CD4-positive, alpha-beta T cell treated with Interleukin-15 for 1 hour (primary cell): ENCODE data around the gene SPINK1.
A peak's percentile ranks its signal among the peaks of the same experiment; 100 is the strongest.

Experiments used
- DNase-seq: peaks from one replicate; pipeline ENCODE4 v3.0.0-alpha.2; 2020

Gene SPINK1

DNA sequence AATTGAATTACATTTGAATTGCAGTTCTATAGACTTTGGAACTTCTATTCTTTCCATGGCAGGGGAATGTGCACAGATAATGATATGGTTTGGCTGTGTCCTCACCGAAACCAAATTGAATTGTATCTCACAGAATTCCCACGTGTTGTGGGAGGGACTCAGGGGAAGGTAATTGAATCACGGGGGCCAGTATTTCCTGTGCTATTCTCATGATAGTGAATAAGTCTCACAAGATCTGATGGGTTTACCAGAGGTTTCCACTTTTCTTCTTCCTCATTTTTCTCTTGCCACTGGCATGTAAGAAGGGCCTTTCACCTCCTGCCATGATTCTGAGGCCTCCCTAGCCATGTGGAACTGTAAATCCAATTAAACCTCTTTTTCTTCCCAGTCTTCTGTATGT, 28.3 kb downstream of the SPINK1 start:
- DNase-seq: peak; percentile 29

DNA sequence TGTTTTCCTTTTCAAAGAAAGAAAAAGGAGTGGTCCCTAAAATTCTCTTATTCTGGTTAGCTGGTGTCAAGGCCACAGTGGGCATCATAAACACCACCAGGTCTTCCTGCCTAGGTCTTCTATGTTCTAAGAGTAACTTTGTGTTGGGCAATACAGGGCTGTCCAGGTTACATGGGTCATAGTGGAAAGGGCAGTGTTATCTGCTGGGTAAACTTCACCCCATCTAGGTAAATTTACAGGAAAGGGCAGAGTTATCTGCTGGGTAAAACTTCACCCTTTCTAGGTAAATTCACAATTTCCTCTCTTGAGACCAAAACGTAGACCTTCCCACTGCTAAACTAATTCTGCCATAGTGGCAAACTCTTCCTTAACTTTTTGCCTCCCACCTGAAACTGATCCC, 30.0 kb downstream of the SPINK1 start:
- DNase-seq: no peak

DNA sequence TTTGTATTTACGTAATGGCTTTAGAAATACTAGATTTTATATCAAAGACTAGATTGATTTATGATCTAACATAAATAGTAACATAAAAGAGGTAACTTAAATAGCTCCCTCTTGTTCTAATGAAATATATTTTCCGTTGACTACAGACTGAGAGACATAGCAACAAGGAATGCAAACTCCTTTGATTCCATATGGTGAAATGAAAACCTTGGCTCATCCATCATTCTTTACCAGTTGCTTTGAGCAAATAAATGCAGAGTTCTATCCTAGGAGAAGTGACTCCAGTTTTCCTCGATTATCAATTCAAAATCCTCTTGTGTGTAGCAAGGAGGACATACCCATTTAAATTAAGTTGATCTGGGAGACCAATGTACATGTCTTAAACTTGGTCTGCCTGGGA, 31.0 kb downstream of the SPINK1 start:
- no peak for DNase-seq

DNA sequence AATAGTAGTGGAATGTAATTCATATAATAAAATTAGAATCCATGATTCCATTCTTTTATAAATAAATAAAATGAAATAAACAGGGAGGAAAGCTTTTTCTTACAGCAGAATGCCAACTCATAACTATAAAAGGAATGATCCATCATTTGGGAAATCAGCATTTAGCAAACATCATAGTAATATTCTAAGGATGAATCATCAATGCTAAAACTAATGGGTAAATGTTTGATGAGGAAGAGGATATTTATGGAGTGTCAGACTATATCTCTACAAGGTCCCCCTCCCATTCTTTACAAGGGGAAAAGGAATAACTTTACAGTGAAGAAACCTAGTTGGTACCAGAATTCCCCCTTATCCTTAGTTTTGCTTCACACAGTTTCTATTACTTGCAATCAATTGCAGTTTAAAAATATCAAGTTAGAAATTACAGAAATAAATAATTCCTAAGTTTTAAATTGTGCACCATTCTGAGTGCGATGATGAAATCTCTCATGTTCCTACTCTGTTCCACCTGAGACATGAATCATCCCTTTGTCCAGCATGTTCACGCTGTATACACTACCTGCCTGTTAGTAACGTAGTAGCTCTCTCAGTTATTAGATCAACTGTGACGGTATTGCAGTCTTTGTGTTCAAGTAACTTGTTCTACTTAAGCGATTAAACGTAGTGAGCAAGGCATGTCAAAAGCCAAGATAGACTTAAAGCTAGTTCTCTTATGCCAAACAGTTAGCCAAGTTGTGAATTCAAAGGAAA, 34.7 kb downstream of the SPINK1 start:
- DNase-seq: no peak

DNA sequence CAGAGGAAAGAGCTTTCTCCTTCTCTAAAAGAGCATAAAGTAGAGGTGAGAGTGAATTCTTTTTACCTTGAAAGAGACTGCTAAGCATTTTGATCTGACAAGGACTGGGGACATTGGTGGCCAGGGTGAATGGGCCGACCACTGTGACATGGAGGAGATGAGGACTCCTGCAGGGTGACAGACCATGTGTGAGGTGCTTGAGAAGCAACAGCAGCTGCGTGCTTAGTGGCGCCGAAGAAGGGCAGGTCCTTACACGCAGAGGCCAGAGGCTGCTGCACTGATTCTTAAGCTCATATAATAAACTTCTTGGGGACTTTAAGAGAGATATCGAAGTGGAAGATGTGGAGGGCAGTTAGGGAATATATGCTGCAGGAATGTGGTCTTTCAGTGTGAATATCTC, 40.3 kb downstream of the SPINK1 start:
- DNase-seq: no peak

DNA sequence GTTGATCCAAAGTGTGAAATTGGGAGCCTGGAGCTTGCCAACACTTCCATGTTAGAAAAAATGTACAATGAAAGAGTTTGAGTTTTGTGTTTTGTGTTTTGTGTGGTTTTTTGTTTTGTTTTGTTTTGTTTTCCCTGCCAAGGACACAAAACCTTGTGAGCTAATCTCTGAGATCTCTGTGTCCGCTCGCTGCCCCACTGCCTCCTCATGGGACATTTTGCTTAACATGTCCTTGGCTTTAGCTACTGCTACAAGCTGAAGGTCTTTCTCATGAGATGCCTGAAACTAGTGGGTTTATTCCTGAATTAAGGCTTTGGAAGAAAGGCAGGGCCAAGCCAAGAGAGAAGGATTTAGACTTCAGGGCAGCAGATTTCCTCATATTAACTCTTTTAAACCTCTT, 41.7 kb downstream of the SPINK1 start:
- no peak for DNase-seq

DNA sequence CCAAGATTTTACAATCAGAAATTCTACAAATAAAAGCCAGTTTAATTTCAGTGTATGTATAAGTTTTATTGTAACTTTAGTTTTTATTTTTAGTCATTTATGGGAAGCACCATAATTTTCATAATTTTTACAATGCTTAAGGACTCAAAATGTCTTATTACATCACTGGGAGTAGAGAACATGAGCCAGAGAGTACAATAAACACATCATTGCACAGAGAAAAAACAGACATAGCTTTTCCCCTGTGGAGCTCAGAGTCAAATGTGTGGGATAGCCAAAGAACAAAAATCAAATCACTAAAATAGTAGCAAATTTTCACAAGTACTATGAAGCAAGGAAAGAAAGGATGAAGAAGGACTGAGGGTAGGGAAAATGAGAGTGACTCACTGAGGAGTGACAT, 43.4 kb downstream of the SPINK1 start:
- DNase-seq: no peak

DNA sequence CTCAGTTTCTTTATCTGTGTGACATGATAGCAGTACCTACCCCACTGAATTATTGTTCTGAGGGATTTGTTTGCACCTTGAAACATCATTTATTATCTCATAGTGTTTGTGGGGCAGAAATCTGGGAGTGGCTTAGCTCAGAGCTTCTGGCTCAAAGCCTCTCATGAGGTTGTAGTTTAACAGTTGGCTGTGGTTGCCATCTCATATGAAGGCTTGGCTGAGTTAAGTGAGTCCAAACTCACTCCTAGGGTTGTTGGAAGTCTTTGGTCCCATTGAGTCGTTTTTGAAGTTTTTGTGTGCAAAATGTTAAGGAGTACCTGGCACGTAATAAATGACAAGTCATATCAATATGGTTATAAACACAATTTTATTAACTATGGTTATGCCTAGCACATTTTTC, 45.3 kb downstream of the SPINK1 start:
- DNase-seq: no peak

DNA sequence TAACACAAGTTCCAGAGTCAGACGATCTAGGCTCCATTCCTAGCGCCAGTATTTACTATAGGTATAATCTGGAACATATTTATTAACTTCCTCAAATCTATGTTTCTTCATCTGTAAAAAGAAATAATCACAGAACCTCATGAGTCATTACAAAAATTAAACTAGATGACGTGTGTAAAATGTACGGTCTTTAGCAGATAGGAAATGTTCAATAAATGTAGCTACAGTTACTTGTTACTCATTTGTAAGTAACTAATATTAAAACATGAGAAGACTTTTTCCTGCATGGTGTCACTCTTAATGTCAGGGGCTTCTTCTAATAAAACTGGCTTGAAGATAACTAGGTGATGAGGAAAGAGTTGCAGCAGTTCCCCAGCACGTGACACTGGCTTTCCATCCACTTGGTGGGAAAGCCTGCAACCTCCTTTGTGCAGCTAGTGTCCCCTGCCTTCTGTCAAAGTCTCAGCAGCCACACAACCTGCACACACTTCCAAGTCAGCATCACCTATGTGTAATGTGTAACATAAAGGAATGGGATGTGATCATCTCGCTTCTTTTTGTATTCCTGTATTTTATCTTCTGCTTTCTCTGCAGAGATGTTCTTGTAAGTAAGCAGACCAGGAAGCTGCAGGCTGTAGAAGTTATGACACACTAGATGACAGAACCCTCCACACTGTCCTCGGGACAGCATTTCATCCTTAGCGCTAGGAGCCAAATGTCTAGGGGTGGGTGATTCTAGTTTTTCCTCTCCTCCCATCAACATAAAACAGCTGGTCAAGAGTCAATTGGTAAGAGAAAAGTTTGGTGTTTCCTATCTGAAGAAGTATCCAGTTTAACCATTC, 47.1 kb downstream of the SPINK1 start:
- no peak for DNase-seq

DNA sequence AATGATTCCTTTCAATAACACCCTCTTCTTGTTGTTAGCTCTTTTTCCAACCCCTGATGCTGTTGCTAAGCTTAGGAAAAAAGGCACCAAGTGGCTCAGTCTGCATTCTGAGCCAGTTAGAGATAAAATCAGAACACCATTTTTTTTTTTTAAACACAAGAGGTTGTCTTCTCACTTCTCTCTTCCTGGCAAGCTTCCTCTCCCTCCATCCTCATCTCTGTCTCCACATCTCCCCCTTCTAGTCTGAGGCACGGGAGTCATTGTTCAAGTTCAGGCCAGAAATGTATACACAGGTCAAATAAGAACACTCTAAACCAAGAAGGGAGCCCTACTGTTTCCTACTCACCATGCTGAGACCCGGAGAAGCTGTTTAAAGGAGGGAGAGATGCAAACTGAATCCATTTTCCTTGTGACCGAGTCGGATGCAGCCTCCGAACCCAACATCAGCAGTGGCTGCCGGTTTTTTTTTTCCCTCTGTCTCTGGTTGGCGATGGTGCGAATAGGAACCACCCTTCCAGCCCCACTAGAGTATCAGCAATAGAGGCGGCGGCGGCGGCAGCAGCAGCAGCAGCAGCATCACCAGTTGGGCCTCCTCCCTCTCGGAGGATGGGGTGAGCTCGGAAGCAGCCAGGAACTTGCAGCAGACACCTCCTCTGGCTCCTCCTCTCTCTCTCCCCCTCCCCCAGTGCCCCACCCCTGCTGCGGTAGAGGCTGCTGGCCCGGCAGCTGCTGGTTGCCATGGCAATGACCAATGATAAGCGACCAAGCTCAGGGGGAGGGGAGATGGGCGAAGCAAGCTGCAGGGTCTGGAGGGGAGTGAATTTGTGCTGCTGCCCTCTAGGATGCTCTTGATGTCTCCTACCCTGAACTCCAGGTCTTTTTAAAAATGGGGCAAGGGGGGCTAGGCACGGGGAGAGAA, 49.1 kb downstream of the SPINK1 start, which contains the start of gene JAKMIP2:
Gene JAKMIP2, minus strand, starts transcription at position 619 of the 919 bp plus-strand sequence. CDS start 110,922 bp downstream, outside the sequence.
- peak; percentile 96 for DNase-seq

DNA sequence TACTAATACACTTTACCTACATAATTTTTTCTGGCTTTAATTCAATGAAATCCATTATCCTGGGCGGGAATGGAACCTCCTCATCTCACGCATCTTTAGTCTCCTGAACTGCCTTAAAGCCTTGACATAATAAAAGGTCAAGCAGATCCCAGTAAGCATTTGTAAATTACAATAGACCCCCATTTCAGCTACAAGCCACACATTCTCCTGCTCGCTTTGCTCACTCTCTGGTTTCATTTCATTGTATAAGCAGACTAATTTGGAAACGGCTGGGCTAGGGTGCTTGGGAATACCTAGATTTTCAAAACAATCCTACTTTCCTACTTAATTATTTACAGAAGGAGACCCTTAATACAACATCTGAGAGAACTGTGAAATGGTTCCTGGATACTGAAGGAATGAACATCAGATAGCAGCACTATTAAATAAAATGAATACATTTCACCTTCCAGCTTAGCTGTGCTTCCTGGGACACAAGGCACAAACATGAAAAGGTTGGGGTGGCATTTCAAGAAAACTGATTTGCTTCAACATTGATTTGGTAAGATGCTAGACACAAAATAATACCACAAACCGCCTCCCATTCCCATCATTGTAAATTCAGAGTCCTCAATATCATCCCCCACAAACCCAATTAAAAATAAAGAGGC, 50.4 kb downstream of the SPINK1 start:
- no peak for DNase-seq

DNA sequence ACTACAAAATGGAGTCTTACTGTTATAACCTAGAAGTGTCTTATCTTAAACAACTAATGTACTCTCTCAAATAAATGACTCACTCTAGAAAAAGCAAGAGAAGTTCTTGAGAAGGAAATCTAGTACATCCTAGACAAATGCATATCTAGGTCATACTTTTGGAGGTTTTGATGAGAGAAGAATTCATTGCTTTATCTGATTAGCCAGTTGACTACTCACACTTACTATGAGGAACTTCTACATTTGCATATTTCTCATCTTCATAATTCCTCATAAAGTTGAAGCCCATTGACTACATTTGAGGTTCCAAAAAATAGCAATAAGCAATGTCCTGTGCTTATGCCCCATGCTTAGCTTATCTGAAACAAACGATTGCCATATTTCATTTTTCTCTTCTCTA, 51.8 kb downstream of the SPINK1 start:
- DNase-seq: no peak

DNA sequence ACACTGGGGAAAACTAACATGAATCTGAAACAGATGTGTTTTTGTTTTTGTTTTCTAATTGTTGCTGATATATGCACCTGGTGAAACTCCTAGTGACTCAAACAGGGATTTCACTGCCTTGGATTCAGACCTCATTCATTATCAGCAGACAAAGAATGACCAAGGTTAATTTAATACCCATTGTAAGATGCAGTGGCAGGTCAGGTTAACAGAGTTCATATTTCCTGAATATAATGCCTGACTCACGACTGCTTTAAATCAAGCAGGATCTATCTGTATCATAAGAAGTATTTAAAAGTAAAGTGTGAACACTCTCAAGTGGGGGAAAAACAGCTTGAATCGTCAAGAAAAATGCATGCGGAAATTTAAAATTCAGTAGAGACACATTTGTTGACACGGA, 54.5 kb downstream of the SPINK1 start:
- no peak for DNase-seq
